Measurements from ENCODE around the gene CER1. TPM values are rescaled to one million over a fixed set of nuclear protein-coding genes. Genes with fewer than 3 reads are reported as not detected.

CER1 gene
- total RNA-seq, 1 experiment from 2014 or later = not detected

- in situ Hi-C loops (cut with HindIII; ENCODE audit: low pct_unique_long_range_greater_than_20kb, low sequenced_read_pairs) = no loop called here
Observed at GRCh38 chr9:14677872-14678271, 44.7 kb downstream of the CER1 start.

DNA sequence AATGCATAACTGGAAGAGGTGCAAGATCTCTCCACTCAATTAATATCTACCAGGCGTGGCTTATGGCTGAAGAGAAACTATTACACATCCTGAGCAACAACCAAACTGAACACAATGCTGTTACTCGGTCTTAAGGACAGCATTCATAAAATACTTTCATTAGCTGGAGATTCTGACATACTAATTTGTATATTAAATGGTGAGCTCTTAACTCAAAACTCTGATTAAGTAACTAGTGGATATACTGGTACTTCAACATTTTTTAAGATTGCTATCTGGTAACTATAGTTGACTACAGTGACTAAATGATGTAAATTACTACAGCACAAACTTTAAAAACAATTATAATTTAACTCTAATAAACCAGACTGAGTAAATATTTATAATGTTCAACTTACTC is 45.1 kb downstream of the CER1 start:
- in situ Hi-C loops (cut with HindIII; ENCODE audit: low pct_unique_long_range_greater_than_20kb, low sequenced_read_pairs) = no loop called here
- no peak for DNase-seq (ENCODE audit: low read depth)

More at GRCh38 chr9:14677872-14678271, 44.7 kb downstream of the CER1 start:
- no peak for DNase-seq (ENCODE audit: low read depth)

GRCh38 chr9:14674630-14675029 is 47.9 kb downstream of the CER1 start:
- DNase-seq (ENCODE audit: low read depth) = no peak
- in situ Hi-C loops (cut with HindIII; ENCODE audit: low pct_unique_long_range_greater_than_20kb, low sequenced_read_pairs) = no loop called here

DNA sequence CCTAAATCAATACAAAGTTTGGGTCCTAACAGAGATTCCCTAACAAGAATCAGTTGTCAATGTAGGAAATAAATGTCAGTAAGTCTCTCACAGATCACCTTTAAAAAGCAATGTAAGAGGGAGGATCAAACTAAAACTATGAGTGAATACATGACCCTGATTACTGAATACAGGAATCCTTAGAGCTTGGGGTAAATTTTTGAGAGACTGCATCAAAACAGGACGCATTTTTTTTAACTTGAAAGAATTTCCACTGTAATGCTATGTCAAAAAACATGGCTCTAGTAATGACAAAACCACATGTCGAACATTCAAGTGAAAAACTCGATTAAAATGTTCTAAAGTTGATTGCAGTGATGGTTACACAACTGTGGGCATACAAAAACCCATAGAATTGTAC is 51.2 kb downstream of the CER1 start:
- no peak for DNase-seq (ENCODE audit: low read depth)
- in situ Hi-C loops (cut with HindIII; ENCODE audit: low pct_unique_long_range_greater_than_20kb, low sequenced_read_pairs) = no loop called here

- DNase-seq (ENCODE audit: low read depth) = no peak
- in situ Hi-C loops (cut with HindIII; ENCODE audit: low pct_unique_long_range_greater_than_20kb, low sequenced_read_pairs) = no loop called here
Observed at GRCh38 chr9:14670718-14671117, 51.8 kb downstream of the CER1 start.

Other genes with a start within 250 kb of the CER1 start
- 1.8 and 2.1 TPM in 2 replicates for gene ZDHHC21, start 29.3 kb downstream of the CER1 start, total RNA-seq (2014; rRNA removed; shearing (Covaris generic); ENCODE audit: low replicate concordance)
- not detected in 2 replicates for gene FREM1, start 187.7 kb upstream of the CER1 start, total RNA-seq (2014; rRNA removed; shearing (Covaris generic); ENCODE audit: low replicate concordance)

Measured in Caki2 (cell line).